ENCODE measurements around the gene TNFRSF21.

- no peak for TF ChIP-seq GATA2 (IDR thresholded peaks at IDR 0.05; ENCODE audit: low read depth, low read length)
- TF ChIP-seq GATA3 (IDR thresholded peaks at IDR 0.05; ENCODE audit: low read depth, low read length), result no peak
These were observed 25.8 kb upstream of the TNFRSF21 start for GRCh38 chr6:47335466-47335865.

Data from SH-SY5Y (cell line).